Measurements from ENCODE around the gene CKAP5.
"Not testable (repeated sequence)": the region's sequence is repeated elsewhere in the genome, so short reads cannot be mapped to it uniquely, and the experiment has no call there.

CKAP5 gene

GRCh38 chr11:46808799-46809431 is 37.2 kb downstream of the CKAP5 start:
- peak; percentile 33 for TF ChIP-seq CTCF (IDR thresholded peaks at IDR 0.05; ENCODE audit: control insufficient read depth, insufficient read depth, low read depth, low read length, missing control alignments)
- peak; percentile 10 for DNase-seq (ENCODE audit: low read depth)
- H3K4me3 ChIP-seq (ENCODE audit: control insufficient read depth, low read depth, low read length): no peak overlapping the region

- H3K4me3 ChIP-seq (ENCODE audit: control insufficient read depth, low read depth, low read length): no peak overlapping the region
- no peak for TF ChIP-seq CTCF (IDR thresholded peaks at IDR 0.05; ENCODE audit: control insufficient read depth, insufficient read depth, low read depth, low read length, missing control alignments)
- no peak for DNase-seq (ENCODE audit: low read depth)
Measured at GRCh38 chr11:46801694-46802470, 44.2 kb downstream of the CKAP5 start.

GRCh38 chr11:46800177-46800576 is 45.9 kb downstream of the CKAP5 start:
- DNase-seq (ENCODE audit: low read depth): no peak
- H3K4me3 ChIP-seq (ENCODE audit: control insufficient read depth, low read depth, low read length): no peak overlapping the region
- no peak for TF ChIP-seq CTCF (IDR thresholded peaks at IDR 0.05; ENCODE audit: control insufficient read depth, insufficient read depth, low read depth, low read length, missing control alignments)

GRCh38 chr11:46799725-46800124 is 46.4 kb downstream of the CKAP5 start:
- not testable (repeated sequence) for H3K4me3 ChIP-seq (ENCODE audit: control insufficient read depth, low read depth, low read length); DNase-seq (ENCODE audit: low read depth)

- H3K4me3 ChIP-seq (ENCODE audit: control insufficient read depth, low read depth, low read length): no peak overlapping the region
- TF ChIP-seq CTCF (IDR thresholded peaks at IDR 0.05; ENCODE audit: control insufficient read depth, insufficient read depth, low read depth, low read length, missing control alignments): no peak
- DNase-seq (ENCODE audit: low read depth): no peak
Measured at GRCh38 chr11:46778416-46778815, 67.7 kb downstream of the CKAP5 start.

GRCh38 chr11:46776878-46777277 is 69.2 kb downstream of the CKAP5 start:
- no peak overlapping the region for H3K4me3 ChIP-seq (ENCODE audit: control insufficient read depth, low read depth, low read length)
- DNase-seq (ENCODE audit: low read depth): no peak
- no peak for TF ChIP-seq CTCF (IDR thresholded peaks at IDR 0.05; ENCODE audit: control insufficient read depth, insufficient read depth, low read depth, low read length, missing control alignments)

GRCh38 chr11:46769636-46770221 is 76.4 kb downstream of the CKAP5 start:
- no peak overlapping the region for H3K4me3 ChIP-seq (ENCODE audit: control insufficient read depth, low read depth, low read length)
- DNase-seq (ENCODE audit: low read depth): no peak
- no peak for TF ChIP-seq CTCF (IDR thresholded peaks at IDR 0.05; ENCODE audit: control insufficient read depth, insufficient read depth, low read depth, low read length, missing control alignments)

All from AG09309 (cell line).